Fibroblast of peridontal ligament (primary cell): ENCODE measurements around the gene CXCL14.

Experiments
- DNase-seq: peaks from one replicate; pipeline ENCODE4 v3.0.0-alpha.2; 2010; ENCODE audit errors: extremely low read depth

Gene CXCL14

GRCh38 chr5:135578685-135579341 is at the start of gene CXCL14:
CXCL14 (minus strand) TSS chr5:135578991; CDS start chr5:135578778, 213 bp downstream.
- DNase-seq: peak; percentile 20

GRCh38 chr5:135626636-135627035 is 47.8 kb upstream of the CXCL14 start:
- no peak for DNase-seq

GRCh38 chr5:135625961-135626360 is 47.2 kb upstream of the CXCL14 start:
- no peak for DNase-seq

- no peak for DNase-seq
Observed at GRCh38 chr5:135625486-135625885, 46.7 kb upstream of the CXCL14 start.

- DNase-seq: no peak
Observed at GRCh38 chr5:135625061-135625460, 46.3 kb upstream of the CXCL14 start.

- no peak for DNase-seq
Observed at GRCh38 chr5:135623186-135623715, 44.5 kb upstream of the CXCL14 start.

- no peak for DNase-seq
Observed at GRCh38 chr5:135615581-135616260, 36.9 kb upstream of the CXCL14 start.

- DNase-seq: no peak
Observed at GRCh38 chr5:135615171-135615570, 36.4 kb upstream of the CXCL14 start.

- no peak for DNase-seq
Observed at GRCh38 chr5:135609981-135610380, 31.2 kb upstream of the CXCL14 start.

GRCh38 chr5:135608761-135609443 is 30.1 kb upstream of the CXCL14 start:
- no peak for DNase-seq

GRCh38 chr5:135608361-135608760 is 29.6 kb upstream of the CXCL14 start:
- no peak for DNase-seq

GRCh38 chr5:135606431-135606830 is 27.6 kb upstream of the CXCL14 start:
- DNase-seq: no peak

- DNase-seq: no peak
Observed at GRCh38 chr5:135605221-135605620, 26.4 kb upstream of the CXCL14 start.

- DNase-seq: no peak
Observed at GRCh38 chr5:135604056-135604455, 25.3 kb upstream of the CXCL14 start.

- no peak for DNase-seq
Observed at GRCh38 chr5:135602882-135603721, 24.3 kb upstream of the CXCL14 start.

GRCh38 chr5:135601466-135601865 is 22.7 kb upstream of the CXCL14 start:
- no peak for DNase-seq

- DNase-seq: no peak
Observed at GRCh38 chr5:135600971-135601381, 22.2 kb upstream of the CXCL14 start.

- DNase-seq: no peak
Observed at GRCh38 chr5:135600152-135600570, 21.4 kb upstream of the CXCL14 start.

- DNase-seq: no peak
Observed at GRCh38 chr5:135599421-135600151, 20.8 kb upstream of the CXCL14 start.

- DNase-seq: no peak
Observed at GRCh38 chr5:135598691-135599395, 20.1 kb upstream of the CXCL14 start.
